Peyer's patch (tissue), 4 donors: ENCODE data around the gene MSANTD4. TPM values are rescaled to one million over a fixed set of nuclear protein-coding genes. Genes with fewer than 3 reads are reported as not detected.

Experiments used
- DNase-seq, 3 donors: peaks; one replicate each; pipeline ENCODE4 v3.0.0-alpha.2; 2017 to 2019
- H3K27ac ChIP-seq, 4 donors: fragments of 200-600 bp; sonication (generic); one replicate each; pipeline ENCODE4 v1.5.1; 2016 to 2019
- H3K27me3 ChIP-seq, 2 donors: fragments of 200-600 bp; sonication (generic); one replicate each; pipeline ENCODE4 v1.5.1; 2019
- H3K36me3 ChIP-seq, 3 donors: fragments of 200-600 bp; sonication (generic); one replicate each; pipeline ENCODE4 v1.5.1; 2016 to 2019
- H3K4me1 ChIP-seq, 4 donors: fragments of 200-600 bp; sonication (generic); one replicate each; pipeline ENCODE4 v1.5.1; 2016 to 2019
- H3K4me3 ChIP-seq, 4 donors: fragments of 200-600 bp; sonication (generic); 1 replicate in 3 of 4; 2 replicates in 1 of 4; pipeline ENCODE4 v1.5.1; 2016 to 2019; ENCODE audit warnings: mild to moderate bottlenecking in 1 of 4
- H3K9me3 ChIP-seq, 4 donors: fragments of 200-600 bp; sonication (generic); one replicate each; pipeline ENCODE4 v1.5.1; 2016 to 2019; ENCODE audit warnings: mild to moderate bottlenecking in 1 of 4
- POLR2A ChIP-seq, 2 donors: fragments of 450-650 bp; IDR thresholded peaks; one replicate each; pipeline ENCODE4 v1.5.1; 2017; ENCODE audit warnings: antibody characterized with exemption in 2 of 2, mild to moderate bottlenecking in 2 of 2, moderate library complexity in 2 of 2
- total RNA-seq, 4 donors: library from RNA; depleted of rRNA; stranded (reverse); fragments of >200 nt; gene quantifications; one replicate each; pipeline ENCODE4 v1.1.0, GENCODE V29; 2016
- TF ChIP-seq, protein P1 (sequence below), 6 experiments: fragments of 450-650 bp in 4 of 6; fragments of 200-600 bp in 2 of 6; sonication (generic) in 1 of 6; IDR thresholded peaks; one replicate each; pipeline ENCODE4 v1.5.1; 2017 to 2019; ENCODE audit warnings: antibody characterized with exemption in 6 of 6, mild to moderate bottlenecking in 3 of 6, moderate library complexity in 1 of 6

The MSANTD4 gene
- 10 to 100 TPM in 3 of 4 donors, 1 to 10 TPM in 1; 6.9 to 79.2 (median 12.8) TPM for total RNA-seq

DNA sequence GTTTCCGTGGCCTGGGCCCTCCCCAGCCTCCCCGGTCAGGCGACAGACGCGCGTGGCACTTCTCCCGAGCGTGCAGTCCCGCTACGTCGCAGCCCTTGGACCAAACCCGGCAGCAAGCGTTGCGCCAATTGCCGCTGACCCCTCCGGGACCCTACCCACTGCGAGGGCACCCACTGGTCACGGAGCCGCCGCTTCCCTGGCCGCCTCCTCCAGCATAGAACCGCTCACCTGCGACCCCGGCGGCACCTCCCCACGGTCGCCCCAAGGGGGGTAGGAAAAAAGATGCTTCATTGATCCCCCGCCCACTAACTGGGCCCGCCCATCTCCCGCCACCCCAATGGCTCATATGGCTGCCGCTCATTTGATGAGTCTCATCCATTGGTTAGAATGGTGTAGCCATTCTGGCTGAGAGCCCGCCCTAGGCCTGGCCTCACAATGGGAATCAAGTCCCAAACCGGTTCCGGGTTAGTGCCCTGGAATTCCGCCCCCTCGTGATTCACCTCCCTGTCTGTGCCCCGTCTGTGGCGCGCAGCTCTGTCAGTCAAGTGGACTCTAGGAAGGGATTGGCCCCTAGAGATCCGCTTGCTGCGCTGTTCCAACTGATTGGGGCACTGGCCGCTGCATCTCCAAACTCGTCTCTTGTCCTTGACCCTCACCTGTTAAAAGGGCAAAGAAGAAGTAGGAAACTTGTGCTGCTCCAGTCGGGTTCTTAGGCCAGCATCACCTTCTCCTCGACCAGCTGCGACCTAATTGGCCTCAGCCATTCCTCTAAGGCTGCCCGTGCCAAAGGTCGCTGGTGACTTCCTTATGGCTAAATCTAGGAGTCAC lies at the start of gene MSANTD4:
MSANTD4 (minus strand) TSS at position 274 of the 828 bp plus-strand sequence. CDS start 11,323 bp downstream, outside the sequence.
- TF ChIP-seq, protein P1, sequence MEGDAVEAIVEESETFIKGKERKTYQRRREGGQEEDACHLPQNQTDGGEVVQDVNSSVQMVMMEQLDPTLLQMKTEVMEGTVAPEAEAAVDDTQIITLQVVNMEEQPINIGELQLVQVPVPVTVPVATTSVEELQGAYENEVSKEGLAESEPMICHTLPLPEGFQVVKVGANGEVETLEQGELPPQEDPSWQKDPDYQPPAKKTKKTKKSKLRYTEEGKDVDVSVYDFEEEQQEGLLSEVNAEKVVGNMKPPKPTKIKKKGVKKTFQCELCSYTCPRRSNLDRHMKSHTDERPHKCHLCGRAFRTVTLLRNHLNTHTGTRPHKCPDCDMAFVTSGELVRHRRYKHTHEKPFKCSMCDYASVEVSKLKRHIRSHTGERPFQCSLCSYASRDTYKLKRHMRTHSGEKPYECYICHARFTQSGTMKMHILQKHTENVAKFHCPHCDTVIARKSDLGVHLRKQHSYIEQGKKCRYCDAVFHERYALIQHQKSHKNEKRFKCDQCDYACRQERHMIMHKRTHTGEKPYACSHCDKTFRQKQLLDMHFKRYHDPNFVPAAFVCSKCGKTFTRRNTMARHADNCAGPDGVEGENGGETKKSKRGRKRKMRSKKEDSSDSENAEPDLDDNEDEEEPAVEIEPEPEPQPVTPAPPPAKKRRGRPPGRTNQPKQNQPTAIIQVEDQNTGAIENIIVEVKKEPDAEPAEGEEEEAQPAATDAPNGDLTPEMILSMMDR (IDR thresholded peaks at IDR 0.05), result peak in 2 of 6 experiments; percentile 8 to 19
- no peak for TF ChIP-seq POLR2A (IDR thresholded peaks at IDR 0.05)
- H3K27ac ChIP-seq, result peak within 1 kb of the TSS; percentile 61 to 87 (median 74)
- H3K36me3 ChIP-seq, result no peaks in the 10 kb centered on the region
- peak; percentile 96 to 99 (median 97) for DNase-seq
- H3K9me3 ChIP-seq, result no peaks in the 10 kb centered on the region
- H3K4me3 ChIP-seq, result peak within 1 kb of the TSS; percentile 72 to 85 (median 80)
- peaks cover 0 to 18% (median 6%) of the 10 kb centered on the region in 4 donors for H3K4me1 ChIP-seq
- no peaks in the 10 kb centered on the region for H3K27me3 ChIP-seq

DNA sequence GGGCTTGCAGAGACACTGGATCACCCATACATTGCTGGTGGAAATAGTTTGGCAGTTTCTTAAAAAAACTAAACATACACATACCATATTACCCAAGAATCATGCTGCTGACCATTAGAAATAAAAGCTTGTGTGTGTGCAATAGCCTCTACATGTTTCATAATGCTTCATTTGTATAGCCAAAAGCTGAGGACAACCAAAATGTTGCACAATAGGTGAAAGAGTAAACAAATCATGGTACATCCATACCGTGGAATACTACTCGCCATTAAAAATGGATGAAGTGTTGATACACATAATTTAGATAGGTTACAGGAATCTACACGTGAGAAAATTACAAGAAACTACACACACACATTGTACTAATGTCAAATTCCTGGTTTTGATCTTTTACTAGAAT lies 48.6 kb upstream of the MSANTD4 start:
- Histone ChIP-seq H3K27me3 (no peaks in the 10 kb centered on the region), H3K36me3 (no peaks in the 10 kb centered on the region), H3K27ac (no peak overlapping the region), H3K4me3 (no peak overlapping the region), H3K4me1 (peaks cover 0 to 2% (median 0%) of the 10 kb centered on the region in 4 donors), H3K9me3 (no peaks in the 10 kb centered on the region)
- TF ChIP-seq, protein P1 (IDR thresholded peaks at IDR 0.05), result no peak
- no peak for TF ChIP-seq POLR2A (IDR thresholded peaks at IDR 0.05)
- no peak for DNase-seq

DNA sequence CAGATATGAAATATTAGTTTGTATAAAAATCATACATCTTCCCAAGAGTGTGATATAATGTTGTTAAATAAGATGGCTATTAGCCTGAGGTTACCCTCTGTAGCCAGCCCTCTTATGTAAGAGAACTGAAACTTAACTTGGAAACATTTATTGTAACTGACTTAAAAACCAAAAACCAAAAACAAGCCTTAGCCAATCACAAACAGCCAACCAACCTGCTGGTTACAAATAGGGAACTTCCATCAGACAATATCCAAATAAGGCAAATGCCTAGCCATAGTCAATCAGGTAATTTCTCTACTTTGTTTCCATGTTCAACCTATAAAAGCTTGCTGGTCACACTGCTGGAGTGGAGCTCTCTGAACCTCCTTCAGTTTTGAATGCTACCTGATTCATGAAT lies 41.0 kb upstream of the MSANTD4 start:
- H3K9me3 ChIP-seq, result no peaks in the 10 kb centered on the region
- TF ChIP-seq, protein P1 (IDR thresholded peaks at IDR 0.05), result no peak
- TF ChIP-seq POLR2A (IDR thresholded peaks at IDR 0.05), result no peak
- peaks cover 0 to 4% (median 0%) of the 10 kb centered on the region in 3 donors for H3K36me3 ChIP-seq
- no peaks in the 10 kb centered on the region for H3K27me3 ChIP-seq
- no peaks in the 10 kb centered on the region for H3K4me1 ChIP-seq
- H3K27ac ChIP-seq, result no peak overlapping the region
- no peak for DNase-seq
- H3K4me3 ChIP-seq, result no peak overlapping the region

DNA sequence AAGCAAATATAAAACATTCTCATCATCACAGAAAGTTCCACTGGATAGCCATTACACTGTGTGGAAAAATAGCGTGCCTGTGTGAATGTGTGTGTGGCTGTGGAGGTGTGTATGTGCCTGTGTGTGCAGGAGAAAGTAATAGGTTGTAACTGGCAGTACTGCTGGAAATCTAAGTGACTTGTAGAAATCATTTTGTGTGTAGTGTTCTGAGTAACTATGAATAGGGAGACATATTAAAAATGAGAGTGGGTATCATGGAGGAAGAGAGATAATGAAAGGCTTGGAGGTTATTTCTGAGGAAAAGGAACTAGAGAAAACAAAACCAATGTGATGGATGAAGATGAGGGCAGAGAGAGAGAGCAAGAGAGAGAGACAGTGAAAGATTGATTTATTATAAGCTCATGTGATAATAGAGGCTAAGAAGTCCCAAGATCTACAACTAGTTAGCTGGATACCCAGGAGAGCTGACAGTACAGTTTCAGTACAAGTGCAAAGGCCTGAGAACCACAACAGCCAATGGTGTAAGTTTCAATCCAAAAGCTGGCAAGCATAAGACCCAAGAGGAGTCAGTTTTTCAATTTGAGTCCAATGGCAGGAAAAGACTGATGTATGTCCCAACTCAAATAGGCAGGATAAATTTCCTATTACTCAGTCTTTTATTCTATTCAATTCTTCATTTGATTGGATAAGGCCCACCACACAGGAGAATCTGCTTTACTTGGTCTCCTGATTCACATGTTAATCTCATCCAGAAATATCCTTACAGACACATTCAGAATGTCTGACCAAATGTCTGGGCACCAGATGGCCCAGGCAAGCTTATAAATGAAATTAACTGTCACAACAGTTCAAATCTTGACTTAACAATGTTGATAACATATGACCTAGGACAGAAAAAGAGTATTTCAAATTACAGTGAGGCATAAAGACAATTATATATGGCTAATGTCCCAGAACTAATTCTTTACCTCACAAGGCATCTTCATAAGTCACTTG lies 40.2 kb upstream of the MSANTD4 start:
- Histone ChIP-seq H3K4me1 (no peaks in the 10 kb centered on the region), H3K36me3 (peaks cover 0 to 8% (median 0%) of the 10 kb centered on the region in 3 donors), H3K27me3 (no peaks in the 10 kb centered on the region), H3K9me3 (no peaks in the 10 kb centered on the region), H3K4me3 (no peak overlapping the region), H3K27ac (no peak overlapping the region)
- TF ChIP-seq, protein P1 (IDR thresholded peaks at IDR 0.05), result no peak
- TF ChIP-seq POLR2A (IDR thresholded peaks at IDR 0.05), result no peak
- no peak for DNase-seq

DNA sequence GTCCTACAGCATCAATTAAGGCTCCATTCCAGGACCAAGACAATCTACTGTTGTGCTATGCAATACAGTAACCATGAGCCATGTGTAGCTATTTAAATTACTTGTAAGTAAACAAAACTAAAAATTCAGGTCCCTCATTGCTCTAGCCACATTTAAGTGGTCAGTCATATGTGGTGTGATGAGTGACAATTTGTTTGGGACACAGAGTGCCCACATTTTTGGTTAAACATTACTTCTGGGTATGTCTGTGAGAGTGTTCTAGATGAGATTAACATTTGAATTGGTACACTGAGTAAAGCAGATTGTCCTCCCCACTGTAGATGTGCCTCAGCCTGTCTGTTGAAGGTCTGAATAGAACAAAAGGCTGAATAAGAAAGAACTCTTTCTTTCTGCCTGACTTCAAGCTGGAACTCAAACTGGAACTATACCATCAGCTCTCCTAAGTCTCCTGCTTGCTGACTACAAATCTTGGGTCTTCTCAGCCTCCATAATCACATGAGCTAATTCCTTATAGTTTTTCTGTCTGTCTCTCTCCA lies 39.3 kb upstream of the MSANTD4 start:
- Histone ChIP-seq H3K4me3 (no peak overlapping the region), H3K36me3 (peaks cover 0 to 8% (median 0%) of the 10 kb centered on the region in 3 donors), H3K27ac (no peak overlapping the region), H3K9me3 (no peaks in the 10 kb centered on the region), H3K4me1 (no peaks in the 10 kb centered on the region), H3K27me3 (no peaks in the 10 kb centered on the region)
- TF ChIP-seq, protein P1 (IDR thresholded peaks at IDR 0.05), result no peak
- no peak for TF ChIP-seq POLR2A (IDR thresholded peaks at IDR 0.05)
- DNase-seq, result no peak
